ENCODE results near the gene PTPRN2. TPM values are rescaled to one million over a fixed set of nuclear protein-coding genes. Genes with fewer than 3 reads are reported as not detected.

PTPRN2 gene
- total and polyA plus RNA-seq, 9 of the 15 experiments (the other 6 are each of a cell fraction or from before 2014, with no cell fraction given) = not detected

DNA sequence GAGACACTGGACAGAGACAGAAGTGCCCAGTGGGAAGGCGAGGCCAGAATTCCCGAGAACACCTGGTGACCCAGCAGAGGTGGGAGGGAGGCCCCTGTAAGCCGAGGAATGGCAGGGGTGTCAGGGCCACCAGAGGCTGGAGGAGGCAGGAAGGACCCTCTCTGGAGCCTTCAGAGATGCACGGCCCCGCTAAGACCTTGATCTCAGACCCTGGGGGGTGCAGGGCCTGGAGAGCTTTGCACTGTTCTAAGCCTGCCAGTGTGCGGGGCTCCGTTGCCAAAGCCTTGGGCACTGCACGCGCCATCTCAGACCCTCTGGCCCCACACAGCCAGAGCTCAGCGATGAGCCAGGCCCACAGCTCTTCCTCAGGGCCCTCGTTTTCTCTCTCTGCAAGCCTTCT, 557.1 kb downstream of the PTPRN2 start (continued):
- no peak for TF ChIP-seq ZNF583 (CRISPR knock-in tag; IDR thresholded peaks at IDR 0.05)

DNA sequence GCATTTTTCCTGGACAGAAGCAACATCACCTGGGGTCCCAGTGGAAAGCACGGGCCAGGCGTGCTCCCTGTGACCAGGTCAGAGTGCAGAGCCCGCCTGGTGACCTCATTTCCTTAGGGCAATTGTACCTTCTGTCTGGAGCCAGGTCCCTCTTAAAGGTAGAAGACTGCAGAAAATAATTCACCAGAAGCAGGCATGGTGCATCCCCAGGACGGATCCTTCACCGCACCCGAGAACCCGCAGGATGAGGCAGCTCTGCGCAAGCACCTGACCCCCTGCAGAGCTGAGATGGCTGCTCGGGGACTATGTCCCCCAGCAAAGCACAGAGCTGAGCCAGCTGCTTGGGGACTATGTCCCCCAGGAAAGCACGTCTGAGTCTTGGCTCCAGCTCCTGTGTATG, 557.6 kb downstream of the PTPRN2 start:
- ATAC-seq (no peak), DNase-seq (ENCODE audit: extremely low read depth in 1 of 4, low spot score in 3 of 4) (no peak), FAIRE-seq (no peak)
- no peaks in the 10 kb centered on the region for H3K4me1 ChIP-seq (replicated peaks in 1 of 2; ENCODE audit: control insufficient read depth in 2 of 2, insufficient read depth in 2 of 2, low read length in 2 of 2)
- 2% methylated on average over 10 of the region's 10 CpGs for WGBS (ENCODE audit: insufficient coverage, low coverage, missing lambda C conversion rate)
- BruUV-seq (replicated peaks) = no TSS peak
- intact Hi-C loops (cut with micrococcal nuclease) = no loop called here
- H3K4me2 ChIP-seq (ENCODE audit: insufficient read depth, low read length) = no peak overlapping the region
- no peak overlapping the region for H2AFZ ChIP-seq (ENCODE audit: low read depth, low read length)
- in situ Hi-C loops (cut with MboI) = no loop called here
- H3K27ac ChIP-seq (ENCODE audit: extremely low read depth, low read depth, low read length) = no peak overlapping the region; the same call in 2 of the 3 replicates
- H3K4me3 ChIP-seq = no peak overlapping the region
- H3K9me1 ChIP-seq (ENCODE audit: control insufficient read depth, insufficient read depth, low read length) = no peaks in the 10 kb centered on the region
- peaks cover 40 to 76% of the 10 kb centered on the region in 2 experiments for H3K27me3 ChIP-seq (ENCODE audit: control insufficient read depth in 2 of 2, insufficient read depth in 2 of 2, low read length in 2 of 2)
- peaks cover 9% of the 10 kb centered on the region; the same call in 1 of the 2 replicates for H4K20me1 ChIP-seq (replicated peaks; ENCODE audit: control insufficient read depth, insufficient read depth, low read length)
- no peaks in the 10 kb centered on the region for H3K36me3 ChIP-seq (ENCODE audit: control insufficient read depth, insufficient read depth, low read length)
- no peaks in the 10 kb centered on the region for H3K79me2 ChIP-seq (ENCODE audit: control insufficient read depth, insufficient read depth, low read length)
- no peaks in the 10 kb centered on the region for H3K9me3 ChIP-seq (replicated peaks; ENCODE audit: control insufficient read depth, insufficient read depth, low read depth, low read length)
- POLR2A ChIA-PET = interaction anchor here (0.7 kb wide), 1 partner anchor 51 kb away, joined by 4 read pairs; no protein-coding TSS in a partner anchor
- CTCF ChIA-PET (ENCODE audit: low intra/inter-chr PET ratio) = no interaction called here
- TF ChIP-seq, protein P1, sequence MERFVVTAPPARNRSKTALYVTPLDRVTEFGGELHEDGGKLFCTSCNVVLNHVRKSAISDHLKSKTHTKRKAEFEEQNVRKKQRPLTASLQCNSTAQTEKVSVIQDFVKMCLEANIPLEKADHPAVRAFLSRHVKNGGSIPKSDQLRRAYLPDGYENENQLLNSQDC (CRISPR knock-in tag; IDR thresholded peaks at IDR 0.05) = no peak
- TF ChIP-seq ZNF75A (CRISPR knock-in tag; IDR thresholded peaks at IDR 0.05) (no peak), PTTG1 (tag; IDR thresholded peaks at IDR 0.05; ENCODE audit: low read depth) (no peak), TAF1 (IDR thresholded peaks at IDR 0.05; ENCODE audit: control insufficient read depth, extremely low read depth, insufficient read depth, low read length, severe bottlenecking) (no peak), TRIM24 (IDR thresholded peaks at IDR 0.05) (no peak)
- TF ChIP-seq, protein P2, sequence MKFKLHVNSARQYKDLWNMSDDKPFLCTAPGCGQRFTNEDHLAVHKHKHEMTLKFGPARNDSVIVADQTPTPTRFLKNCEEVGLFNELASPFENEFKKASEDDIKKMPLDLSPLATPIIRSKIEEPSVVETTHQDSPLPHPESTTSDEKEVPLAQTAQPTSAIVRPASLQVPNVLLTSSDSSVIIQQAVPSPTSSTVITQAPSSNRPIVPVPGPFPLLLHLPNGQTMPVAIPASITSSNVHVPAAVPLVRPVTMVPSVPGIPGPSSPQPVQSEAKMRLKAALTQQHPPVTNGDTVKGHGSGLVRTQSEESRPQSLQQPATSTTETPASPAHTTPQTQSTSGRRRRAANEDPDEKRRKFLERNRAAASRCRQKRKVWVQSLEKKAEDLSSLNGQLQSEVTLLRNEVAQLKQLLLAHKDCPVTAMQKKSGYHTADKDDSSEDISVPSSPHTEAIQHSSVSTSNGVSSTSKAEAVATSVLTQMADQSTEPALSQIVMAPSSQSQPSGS (CRISPR knock-in tag; IDR thresholded peaks at IDR 0.05) = no peak
- TF ChIP-seq, protein P3, sequence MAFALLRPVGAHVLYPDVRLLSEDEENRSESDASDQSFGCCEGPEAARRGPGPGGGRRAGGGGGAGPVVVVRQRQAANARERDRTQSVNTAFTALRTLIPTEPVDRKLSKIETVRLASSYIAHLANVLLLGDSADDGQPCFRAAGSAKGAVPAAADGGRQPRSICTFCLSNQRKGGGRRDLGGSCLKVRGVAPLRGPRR (CRISPR knock-in tag; IDR thresholded peaks at IDR 0.05) = no peak
- TF ChIP-seq, protein P4, sequence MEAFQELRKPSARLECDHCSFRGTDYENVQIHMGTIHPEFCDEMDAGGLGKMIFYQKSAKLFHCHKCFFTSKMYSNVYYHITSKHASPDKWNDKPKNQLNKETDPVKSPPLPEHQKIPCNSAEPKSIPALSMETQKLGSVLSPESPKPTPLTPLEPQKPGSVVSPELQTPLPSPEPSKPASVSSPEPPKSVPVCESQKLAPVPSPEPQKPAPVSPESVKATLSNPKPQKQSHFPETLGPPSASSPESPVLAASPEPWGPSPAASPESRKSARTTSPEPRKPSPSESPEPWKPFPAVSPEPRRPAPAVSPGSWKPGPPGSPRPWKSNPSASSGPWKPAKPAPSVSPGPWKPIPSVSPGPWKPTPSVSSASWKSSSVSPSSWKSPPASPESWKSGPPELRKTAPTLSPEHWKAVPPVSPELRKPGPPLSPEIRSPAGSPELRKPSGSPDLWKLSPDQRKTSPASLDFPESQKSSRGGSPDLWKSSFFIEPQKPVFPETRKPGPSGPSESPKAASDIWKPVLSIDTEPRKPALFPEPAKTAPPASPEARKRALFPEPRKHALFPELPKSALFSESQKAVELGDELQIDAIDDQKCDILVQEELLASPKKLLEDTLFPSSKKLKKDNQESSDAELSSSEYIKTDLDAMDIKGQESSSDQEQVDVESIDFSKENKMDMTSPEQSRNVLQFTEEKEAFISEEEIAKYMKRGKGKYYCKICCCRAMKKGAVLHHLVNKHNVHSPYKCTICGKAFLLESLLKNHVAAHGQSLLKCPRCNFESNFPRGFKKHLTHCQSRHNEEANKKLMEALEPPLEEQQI (IDR thresholded peaks at IDR 0.05) = no peak
- TF ChIP-seq, protein P5, sequence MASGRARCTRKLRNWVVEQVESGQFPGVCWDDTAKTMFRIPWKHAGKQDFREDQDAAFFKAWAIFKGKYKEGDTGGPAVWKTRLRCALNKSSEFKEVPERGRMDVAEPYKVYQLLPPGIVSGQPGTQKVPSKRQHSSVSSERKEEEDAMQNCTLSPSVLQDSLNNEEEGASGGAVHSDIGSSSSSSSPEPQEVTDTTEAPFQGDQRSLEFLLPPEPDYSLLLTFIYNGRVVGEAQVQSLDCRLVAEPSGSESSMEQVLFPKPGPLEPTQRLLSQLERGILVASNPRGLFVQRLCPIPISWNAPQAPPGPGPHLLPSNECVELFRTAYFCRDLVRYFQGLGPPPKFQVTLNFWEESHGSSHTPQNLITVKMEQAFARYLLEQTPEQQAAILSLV (tag; IDR thresholded peaks at IDR 0.05) = no peak
- no peak overlapping the region for H3K9ac ChIP-seq (ENCODE audit: insufficient read depth in 1 of 2, low read depth in 2 of 2, low read length in 2 of 2)
